Mononuclear cell (primary cell): ENCODE measurements around the gene OR8S1. TPM values are rescaled to one million over a fixed set of nuclear protein-coding genes. Genes with fewer than 3 reads are reported as not detected.
"Not testable (repeated sequence)": the region's sequence is repeated elsewhere in the genome, so short reads cannot be mapped to it uniquely, and the experiment has no call there.

Experiments
- H3K27me3 ChIP-seq: 2 replicates; pipeline ENCODE4 v1.6.0; 2011; ENCODE audit warnings: low read length, control low read depth; ENCODE audit not compliant: insufficient read depth
- H3K4me1 ChIP-seq: 2 replicates; pipeline ENCODE4 v1.5.1; 2011; ENCODE audit warnings: mild to moderate bottlenecking, low read length, control low read depth; ENCODE audit not compliant: insufficient read depth
- H3K4me3 ChIP-seq: 2 replicates; pipeline ENCODE4 v1.5.1; 2011; ENCODE audit warnings: mild to moderate bottlenecking, low read length, moderate library complexity
- H3K9me3 ChIP-seq: 2 replicates; pipeline ENCODE4 v1.5.1; 2011; ENCODE audit warnings: low read depth, mild to moderate bottlenecking, control low read depth, low read length
- total RNA-seq: library from RNA; depleted of rRNA; stranded (reverse); fragments of >200 nt; gene quantifications from one replicate; pipeline ENCODE4 v1.2.3, GENCODE V29; 2012

The OR8S1 gene
- total RNA-seq, 1 donor, result not detected

GRCh38 chr12:48536602-48537001 lies 11.2 kb downstream of the OR8S1 start:
- no peaks in the 10 kb centered on the region for H3K4me1 ChIP-seq
- no peaks in the 10 kb centered on the region for H3K9me3 ChIP-seq
- no peak overlapping the region for H3K4me3 ChIP-seq
- H3K27me3 ChIP-seq, result no peaks in the 10 kb centered on the region

- no peaks in the 10 kb centered on the region for H3K9me3 ChIP-seq
- no peaks in the 10 kb centered on the region for H3K27me3 ChIP-seq
- H3K4me1 ChIP-seq, result no peaks in the 10 kb centered on the region
- H3K4me3 ChIP-seq, result no peak overlapping the region
Observed at GRCh38 chr12:48542300-48542928, 17.0 kb downstream of the OR8S1 start.

- Histone ChIP-seq H3K4me1 (no peaks in the 10 kb centered on the region), H3K27me3 (no peaks in the 10 kb centered on the region)
Observed at GRCh38 chr12:48545833-48546469, 20.5 kb downstream of the OR8S1 start.

GRCh38 chr12:48547012-48547411 lies 21.6 kb downstream of the OR8S1 start:
- H3K4me3 ChIP-seq, H3K9me3 ChIP-seq, H3K27me3 ChIP-seq: not testable (repeated sequence)

More at GRCh38 chr12:48545833-48546469, 20.5 kb downstream of the OR8S1 start:
- no peak overlapping the region for H3K4me3 ChIP-seq
- no peaks in the 10 kb centered on the region for H3K9me3 ChIP-seq

GRCh38 chr12:48551636-48552035 lies 26.2 kb downstream of the OR8S1 start:
- not testable (repeated sequence) for H3K4me1 ChIP-seq, H3K27me3 ChIP-seq, H3K9me3 ChIP-seq, H3K4me3 ChIP-seq

More at GRCh38 chr12:48547012-48547411, 21.6 kb downstream of the OR8S1 start:
- not testable (repeated sequence) for H3K4me1 ChIP-seq

GRCh38 chr12:48553666-48554343 lies 28.4 kb downstream of the OR8S1 start:
- H3K4me1 ChIP-seq, H3K27me3 ChIP-seq, H3K4me3 ChIP-seq, H3K9me3 ChIP-seq: not testable (repeated sequence)

- no peaks in the 10 kb centered on the region for H3K9me3 ChIP-seq
- H3K4me3 ChIP-seq, result no peak overlapping the region
- no peaks in the 10 kb centered on the region for H3K27me3 ChIP-seq
- H3K4me1 ChIP-seq, result no peaks in the 10 kb centered on the region
Observed at GRCh38 chr12:48556631-48557030, 31.2 kb downstream of the OR8S1 start.

- no peak overlapping the region for H3K4me3 ChIP-seq
- H3K4me1 ChIP-seq, result no peaks in the 10 kb centered on the region
- no peaks in the 10 kb centered on the region for H3K27me3 ChIP-seq
- H3K9me3 ChIP-seq, result no peaks in the 10 kb centered on the region
Observed at GRCh38 chr12:48557919-48558318, 32.5 kb downstream of the OR8S1 start.

GRCh38 chr12:48567731-48568130 lies 42.3 kb downstream of the OR8S1 start:
- Histone ChIP-seq H3K27me3 (no peaks in the 10 kb centered on the region), H3K4me3 (no peak overlapping the region), H3K4me1 (no peaks in the 10 kb centered on the region), H3K9me3 (no peaks in the 10 kb centered on the region)

- Histone ChIP-seq H3K27me3 (no peaks in the 10 kb centered on the region), H3K4me3 (no peak within 1 kb of the TSS), H3K4me1 (no peaks in the 10 kb centered on the region), H3K9me3 (no peaks in the 10 kb centered on the region)
Observed at GRCh38 chr12:48569946-48570345, 44.5 kb downstream of the OR8S1 start, which contains the start of gene LALBA. LALBA (minus strand) TSS chr12:48570046; CDS start chr12:48570020, 26 bp downstream.

- no peaks in the 10 kb centered on the region for H3K9me3 ChIP-seq
- H3K27me3 ChIP-seq, result no peaks in the 10 kb centered on the region
- no peak overlapping the region for H3K4me3 ChIP-seq
- H3K4me1 ChIP-seq, result no peaks in the 10 kb centered on the region
Observed at GRCh38 chr12:48572326-48572725, 46.9 kb downstream of the OR8S1 start.

Other genes starting within 250 kb of the OR8S1 start
- gene ZNF641, start 174.7 kb upstream of the OR8S1 start, total RNA-seq, result 19.9 TPM
- not detected for gene ANP32D, start 53.1 kb upstream of the OR8S1 start, total RNA-seq
- gene C12orf54, start 43.1 kb upstream of the OR8S1 start, total RNA-seq, result not detected
- not detected for gene LALBA, start 44.4 kb downstream of the OR8S1 start, total RNA-seq
- 195 TPM for gene KANSL2, start 156.6 kb downstream of the OR8S1 start, total RNA-seq
- gene CCNT1, start 191.1 kb downstream of the OR8S1 start, total RNA-seq, result 120 TPM